HTR-8/SVneo (cell line): ENCODE measurements around the gene SLC13A3.
"Not testable (repeated sequence)": the region's sequence is repeated elsewhere in the genome, so short reads cannot be mapped to it uniquely, and the experiment has no call there.

Source experiments
- DNase-seq: peaks from one replicate; pipeline ENCODE4 v3.0.0; 2011; ENCODE audit warnings: low spot score, mixed read lengths; ENCODE audit not compliant: insufficient read length
- FAIRE-seq: peaks from 2 replicates; lab custom pipeline; 2011; peaks lifted over from hg19 to GRCh38; lab: Jason Lieb, UNC

SLC13A3 gene

DNA sequence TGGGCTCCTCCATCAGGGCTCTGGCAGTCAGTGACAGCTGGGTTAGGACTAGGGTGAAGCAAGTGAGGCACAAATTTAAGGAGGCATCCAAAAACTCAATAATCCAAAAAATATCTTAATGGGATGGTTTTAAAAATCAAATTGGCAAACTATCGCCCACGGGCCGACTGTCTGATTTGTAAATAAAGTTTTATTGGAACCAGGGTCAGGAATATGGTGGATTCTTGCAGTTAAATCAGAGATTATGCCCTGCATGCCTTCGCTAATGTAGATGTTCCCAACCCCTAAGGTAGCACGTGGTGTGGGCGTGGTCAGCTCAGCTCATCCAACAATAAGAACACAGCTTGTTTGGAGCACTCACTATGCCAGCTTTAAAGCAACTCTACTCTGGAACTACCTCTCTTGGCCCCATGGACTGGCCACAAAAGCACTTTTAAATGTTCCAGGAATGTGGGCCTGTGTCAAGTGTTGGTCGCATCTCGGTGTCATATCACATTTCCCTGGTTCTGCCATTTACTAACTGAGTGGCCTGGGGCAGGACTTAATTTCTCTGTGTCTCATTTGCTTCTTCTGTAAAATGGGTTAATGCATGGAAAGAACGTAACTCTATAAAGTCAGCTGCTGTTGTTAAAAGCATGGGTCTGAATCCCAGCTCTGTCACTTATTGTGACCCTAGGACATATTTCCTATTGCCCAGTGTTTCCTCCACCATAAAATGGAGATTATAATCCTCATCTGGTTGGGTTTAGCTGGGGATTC lies 31.0 kb upstream of the SLC13A3 start:
- peak; percentile 62 for FAIRE-seq
- DNase-seq = no peak

GRCh38 chr20:46681032-46681854 lies 30.0 kb upstream of the SLC13A3 start:
- DNase-seq (peak; percentile 75), FAIRE-seq (peak; percentile 80)

DNA sequence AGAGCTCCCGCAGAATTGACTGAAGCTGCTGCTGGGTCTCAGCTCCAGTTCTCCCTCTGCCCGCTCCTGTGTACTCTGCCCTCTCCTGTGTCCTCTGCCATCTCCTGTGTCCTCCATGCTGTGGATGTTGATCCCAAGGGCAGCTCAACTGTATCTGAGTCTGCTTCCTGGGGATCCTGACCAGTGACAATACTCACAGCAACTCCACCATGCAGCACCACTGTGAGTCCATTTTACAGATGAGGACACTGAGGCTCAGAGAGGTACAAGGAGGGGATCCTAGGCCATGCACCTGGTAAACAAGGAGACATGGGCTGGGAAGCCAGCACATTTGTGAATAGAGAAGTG lies 29.4 kb upstream of the SLC13A3 start:
- FAIRE-seq (no peak), DNase-seq (no peak)

- FAIRE-seq = no peak
- DNase-seq = no peak
Observed at GRCh38 chr20:46678516-46678915, 27.3 kb upstream of the SLC13A3 start.

DNA sequence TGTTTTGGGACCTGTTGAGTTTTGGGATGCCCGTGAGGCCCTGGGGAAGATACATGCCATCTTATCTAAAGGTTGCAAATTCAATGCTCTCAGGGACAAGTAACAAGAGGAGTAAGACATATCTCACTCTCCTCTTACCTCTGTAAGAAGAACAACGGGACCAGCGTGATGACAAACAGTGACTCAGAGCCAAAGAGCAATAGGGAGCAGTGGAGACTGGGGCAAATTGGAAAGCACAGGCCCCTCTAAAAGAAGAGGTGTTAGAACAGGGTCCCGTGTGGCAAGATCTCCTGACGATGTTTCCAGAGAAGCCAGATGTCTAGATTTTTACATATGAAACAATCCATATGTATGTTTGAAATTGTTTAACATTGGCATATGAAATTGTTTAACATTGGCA lies 26.3 kb upstream of the SLC13A3 start:
- FAIRE-seq = no peak
- no peak for DNase-seq

DNA sequence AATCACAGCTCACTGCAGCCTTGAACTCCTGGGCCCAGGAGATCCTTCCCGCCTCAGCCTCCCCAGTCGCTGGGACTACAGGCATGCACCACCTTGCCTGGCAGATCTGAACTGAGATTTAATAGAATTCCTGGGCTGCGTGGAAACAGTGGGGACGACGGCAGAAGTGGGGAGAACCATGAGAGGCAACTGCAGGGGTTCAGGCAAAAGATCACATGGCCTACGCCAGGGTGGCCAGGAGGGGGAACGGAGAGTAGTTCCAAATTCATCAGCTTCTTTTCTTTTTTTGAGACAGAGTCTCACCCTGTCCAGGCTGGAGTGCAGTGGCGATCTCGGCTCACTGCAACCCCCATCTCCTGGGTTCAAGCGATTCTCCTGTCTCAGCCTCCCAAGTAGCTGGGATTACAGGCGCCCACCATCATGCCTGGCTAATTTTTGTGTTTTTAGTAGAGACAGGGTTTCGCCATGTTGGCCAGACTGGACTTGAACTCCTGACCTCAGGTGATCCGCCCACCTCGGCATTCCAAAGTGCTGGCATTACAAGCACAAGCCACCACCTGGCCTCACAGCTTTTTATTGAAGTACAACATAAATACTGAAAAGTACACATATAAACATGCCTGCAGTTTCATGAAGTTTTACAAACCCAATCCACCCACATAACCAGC lies 25.5 kb upstream of the SLC13A3 start:
- not testable (repeated sequence) for DNase-seq
- FAIRE-seq = peak; percentile 48

DNA sequence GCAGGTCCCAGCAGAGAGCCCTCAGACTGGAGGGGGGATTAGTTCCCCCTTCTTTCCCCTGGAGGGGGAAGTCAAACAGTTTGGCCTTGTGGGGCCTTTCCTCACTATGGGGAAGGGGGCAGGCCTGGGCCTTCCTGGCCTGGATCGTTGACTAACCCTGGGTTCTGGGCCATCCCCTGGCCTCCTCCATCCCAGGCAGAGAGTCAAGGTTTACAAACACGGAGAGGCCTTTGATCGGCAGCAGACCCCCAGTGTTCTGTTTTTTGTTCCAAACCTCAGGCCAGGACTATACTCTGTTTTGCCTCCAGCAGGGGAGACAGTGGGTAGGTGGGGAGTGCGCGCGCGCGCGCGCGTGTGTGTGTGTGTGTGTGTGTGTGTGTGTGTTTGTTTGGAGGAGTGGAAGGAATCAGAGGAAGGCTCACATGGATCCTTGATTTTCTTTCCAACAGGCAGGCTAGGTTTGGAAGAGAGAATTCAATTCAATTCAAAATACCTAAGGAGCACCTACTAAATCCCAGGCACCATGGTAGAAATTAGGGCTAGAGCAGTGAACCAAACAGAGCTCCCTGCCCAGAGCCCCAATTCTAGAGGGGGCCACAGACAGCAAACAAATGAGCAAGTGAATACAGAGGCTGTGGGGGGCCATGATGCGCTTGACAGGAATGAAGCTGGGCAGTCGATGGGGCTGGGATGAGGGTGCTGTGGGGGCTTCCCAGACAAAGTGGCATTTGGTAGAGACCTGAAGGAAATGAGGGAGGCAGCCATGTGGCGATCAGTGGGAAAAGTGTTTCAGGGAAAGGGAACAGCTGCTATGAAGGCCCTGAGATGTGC lies 23.2 kb upstream of the SLC13A3 start:
- no peak for DNase-seq
- peak; percentile 26 for FAIRE-seq

DNA sequence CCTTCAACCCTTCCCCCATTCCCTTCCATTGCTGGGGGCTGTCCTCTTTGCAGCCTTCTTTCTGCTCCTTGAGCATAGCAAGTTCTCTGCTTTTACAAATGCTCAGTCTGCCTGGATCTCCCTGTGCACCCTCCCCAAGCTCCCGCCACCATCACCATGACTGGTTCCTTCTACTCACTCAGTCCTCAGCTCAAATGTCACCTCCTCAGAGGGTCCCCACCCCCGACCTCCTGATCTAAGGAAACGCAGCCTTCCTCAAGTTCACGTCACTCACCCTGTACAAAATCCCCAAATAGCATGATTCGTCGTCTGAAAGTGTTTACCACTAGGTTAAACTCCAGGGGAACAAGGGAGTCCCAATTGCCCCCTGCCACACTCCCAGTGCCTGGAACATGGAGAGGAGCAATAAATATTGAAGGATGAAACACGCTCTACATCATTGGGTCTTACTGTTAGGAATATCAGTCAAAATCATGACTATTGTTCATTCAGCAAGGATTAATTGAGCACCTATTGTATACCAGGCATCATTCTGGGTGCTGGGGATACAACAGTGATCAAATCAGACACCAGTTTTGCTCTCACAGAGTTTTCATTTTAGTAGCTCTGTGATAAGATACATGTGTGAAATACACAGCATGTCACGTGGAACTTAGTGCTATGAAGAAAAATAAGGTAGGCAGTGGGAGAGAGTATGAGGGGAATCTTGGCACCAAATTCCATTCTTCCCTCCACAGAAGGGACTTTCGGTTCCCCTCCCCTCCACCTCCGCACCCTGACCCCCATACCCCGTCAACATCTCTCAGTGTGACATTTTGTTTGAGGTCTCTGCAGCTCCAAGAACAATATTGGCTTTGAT lies 22.4 kb upstream of the SLC13A3 start:
- DNase-seq (no peak), FAIRE-seq (no peak)

DNA sequence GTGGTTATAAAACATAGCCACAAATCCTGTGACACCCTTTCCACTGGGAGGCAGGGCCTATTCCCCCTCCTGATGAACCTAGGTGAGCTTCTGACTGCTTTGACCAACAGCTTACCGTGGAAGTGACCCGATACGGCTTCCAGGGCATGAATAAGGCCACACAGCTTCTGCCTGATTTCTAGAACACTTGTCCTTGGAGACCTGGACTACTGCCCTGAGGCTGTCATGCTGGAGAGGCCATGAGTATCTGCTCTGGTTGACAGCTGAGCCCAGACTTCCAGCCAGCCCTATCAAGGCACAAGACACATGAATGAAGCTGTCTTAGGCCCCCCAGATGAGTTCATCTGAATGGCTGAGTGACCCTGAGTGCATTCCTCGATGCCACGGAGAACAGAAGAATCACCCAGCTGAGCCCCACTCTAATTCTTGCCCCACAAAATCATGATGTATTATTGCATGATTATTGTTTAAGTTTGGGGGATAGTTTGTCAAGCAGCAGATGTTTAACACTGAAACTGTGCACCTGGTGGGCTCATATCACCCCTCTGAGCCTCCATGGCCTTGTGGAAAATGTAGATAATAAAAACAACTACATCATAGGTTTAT lies 21.4 kb upstream of the SLC13A3 start:
- FAIRE-seq (no peak), DNase-seq (no peak)

DNA sequence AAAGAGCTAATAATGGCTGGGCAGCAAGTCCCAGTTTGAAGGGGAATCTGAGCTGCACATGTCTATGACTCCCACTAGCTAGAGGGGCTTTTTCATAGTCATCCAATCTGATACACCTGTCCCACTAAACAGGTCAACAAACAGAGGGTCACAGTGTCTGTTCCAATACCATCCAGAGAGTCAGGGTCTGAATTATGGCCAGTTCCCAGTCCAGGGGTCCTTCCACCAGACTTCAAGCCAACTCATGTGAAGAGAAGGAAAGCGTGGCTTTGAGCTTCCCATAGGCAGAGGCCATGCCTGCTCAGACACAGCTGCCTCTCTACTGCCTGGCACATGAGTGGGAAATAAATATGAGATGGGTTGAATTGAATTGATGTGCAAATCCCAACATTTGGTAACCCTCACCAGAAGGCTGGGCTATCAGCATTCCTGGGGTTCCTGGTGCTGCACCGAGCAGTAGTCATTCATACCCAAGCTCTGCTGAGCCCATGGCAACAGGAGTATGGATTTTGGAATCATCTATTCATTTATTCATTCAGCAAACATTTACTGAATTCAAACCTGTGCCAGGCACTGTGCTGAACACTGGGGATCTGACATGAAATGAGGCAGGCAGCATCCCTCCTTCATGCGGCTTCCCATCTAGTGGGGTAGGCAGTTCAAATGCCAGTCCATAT lies 20.7 kb upstream of the SLC13A3 start:
- FAIRE-seq (peak; percentile 20), DNase-seq (no peak)

- FAIRE-seq (peak; percentile 73), DNase-seq (no peak)
Observed at GRCh38 chr20:46670585-46671584, 19.6 kb upstream of the SLC13A3 start.

- FAIRE-seq = peak; percentile 69
- no peak for DNase-seq
Observed at GRCh38 chr20:46670228-46670584, 18.9 kb upstream of the SLC13A3 start.

- peak; percentile 64 for FAIRE-seq
- DNase-seq = no peak
Observed at GRCh38 chr20:46666818-46667515, 15.7 kb upstream of the SLC13A3 start.

GRCh38 chr20:46666306-46666705 lies 15.0 kb upstream of the SLC13A3 start:
- no peak for FAIRE-seq
- no peak for DNase-seq

GRCh38 chr20:46665602-46666001 lies 14.3 kb upstream of the SLC13A3 start:
- peak; percentile 4 for FAIRE-seq

DNA sequence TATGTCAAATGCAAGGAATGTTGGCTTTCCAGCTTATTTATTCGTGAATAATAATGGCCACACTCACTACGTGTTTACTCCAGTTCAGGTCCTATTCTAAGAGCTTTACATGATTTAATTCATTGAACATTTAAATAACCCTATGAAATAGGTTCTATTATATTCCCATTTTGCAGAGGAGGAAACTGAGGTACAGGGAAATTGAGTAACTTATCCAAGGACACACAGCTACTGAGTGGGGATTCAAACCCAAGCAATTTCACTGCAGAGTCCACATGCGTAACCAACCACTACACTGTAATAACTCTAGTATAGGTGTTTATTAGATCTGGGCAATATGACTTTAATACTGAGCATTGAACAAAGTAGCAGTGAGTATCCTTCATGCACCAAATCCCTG lies 12.3 kb upstream of the SLC13A3 start:
- no peak for DNase-seq
- peak; percentile 79 for FAIRE-seq

More at GRCh38 chr20:46665602-46666001, 14.3 kb upstream of the SLC13A3 start:
- DNase-seq = no peak

DNA sequence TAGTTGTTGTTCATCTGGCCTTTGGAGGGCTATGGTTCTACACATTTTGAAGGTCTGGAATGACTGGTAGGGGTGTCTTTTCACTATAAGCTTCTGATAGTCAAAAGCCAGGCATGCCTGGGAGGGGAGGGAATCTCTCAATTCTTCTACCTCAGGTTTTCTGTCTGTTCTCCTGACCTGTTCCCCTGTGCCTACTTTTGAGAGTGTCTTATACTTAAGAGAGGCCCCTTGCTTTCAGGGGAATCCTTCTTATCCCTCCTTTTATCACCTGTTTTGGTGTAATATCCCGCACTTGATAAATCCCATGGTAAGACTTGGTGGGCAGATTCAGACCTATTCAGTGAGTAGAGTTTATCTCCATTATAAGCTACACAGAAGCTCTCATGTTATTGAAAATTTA lies 10.4 kb upstream of the SLC13A3 start:
- FAIRE-seq = no peak
- DNase-seq = no peak
